GM12892 (cell line): ENCODE measurements around the gene ANKRD60.

Experiments used
- POLR2A ChIP-seq: IDR thresholded peaks from 2 replicates; pipeline ENCODE4 v1.6.1; 2011; ENCODE audit warnings: low read depth, low read length, control low read depth
- POLR2AphosphoS5 ChIP-seq: IDR thresholded peaks from 2 replicates; pipeline ENCODE4 v1.6.1; 2011; ENCODE audit warnings: low read depth, low read length, control low read depth
- TAF1 ChIP-seq: IDR thresholded peaks from 2 replicates; pipeline ENCODE4 v1.6.1; 2011; ENCODE audit warnings: low read depth, mild to moderate bottlenecking, control low read depth, low read length, borderline replicate concordance

DNA sequence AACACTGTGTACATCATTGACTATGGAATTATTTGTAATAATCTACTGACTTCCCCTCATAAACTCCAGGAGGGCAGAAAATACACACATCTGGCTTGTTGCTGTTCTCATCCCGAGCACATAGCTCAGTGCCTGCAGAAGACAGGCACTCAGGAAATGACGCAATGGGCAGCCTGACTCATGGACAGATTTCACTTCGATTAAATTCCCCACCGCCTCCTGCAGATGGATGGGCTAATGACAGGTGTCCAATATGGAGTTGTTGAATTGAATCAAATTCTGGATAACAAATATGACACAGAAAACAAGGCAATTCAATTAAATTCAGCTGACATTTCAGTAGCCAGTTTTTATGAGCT lies 9.1 kb downstream of the ANKRD60 start:
- TF ChIP-seq POLR2A (no peak), TAF1 (no peak), POLR2AphosphoS5 (no peak)
